PC-3 (cell line): Measurements from ENCODE around the gene NR1H4. TPM values are rescaled to one million over a fixed set of nuclear protein-coding genes. Genes with fewer than 3 reads are reported as not detected.

Experiments
- ATAC-seq: fragments of 200-7000 bp; cut with Tn5 transposase; 2 replicates; pipeline ENCODE4 v1.9.1; 2020; ENCODE audit warnings: mild to moderate bottlenecking, moderate library complexity
- BruUV-seq: library from RNA; stranded (reverse); fragments of 400-500 nt; replicated peaks from 2 replicates; lab custom pipeline; 2021; lab: Mats Ljungman, UMichigan
- CTCF ChIA-PET: fragments of 300-600 bp; sonication (Branson Sonifier 250); formaldehyde crosslinking; loops from one replicate; lab custom pipeline; 2022; ENCODE audit warnings: antibody characterized with exemption; lab: Charles Lee
- POLR2A ChIA-PET: fragments of 300-600 bp; sonication (Branson Sonifier 250); formaldehyde crosslinking; loops from one replicate; lab custom pipeline; 2022; ENCODE audit warnings: antibody characterized with exemption; ENCODE audit not compliant: unreplicated experiment; lab: Charles Lee
- DNase-seq: peaks from one replicate; pipeline ENCODE4 v3.0.0-alpha.2; 2015
- H2AFZ ChIP-seq: fragments of 300-600 bp; sonication (generic); 2 replicates; pipeline ENCODE4 v1.6.0; 2016; ENCODE audit warnings: antibody characterized with exemption, low read length
- H3F3A ChIP-seq: fragments of 300-600 bp; sonication (generic); one replicate; pipeline ENCODE4 v1.6.0; 2017; ENCODE audit warnings: antibody characterized with exemption, low read length, control low read depth, mild to moderate bottlenecking; ENCODE audit not compliant: unreplicated experiment
- H3K27ac ChIP-seq: fragments of 300-600 bp; sonication (generic); 2 replicates; pipeline ENCODE4 v1.5.1; 2016; ENCODE audit warnings: mild to moderate bottlenecking, low read length
- H3K27me3 ChIP-seq: fragments of 300-600 bp; sonication (generic); 2 replicates; pipeline ENCODE4 v1.6.1; 2016; ENCODE audit warnings: low read length, mixed read lengths
- H3K36me3 ChIP-seq: fragments of 300-600 bp; sonication (generic); 2 replicates; pipeline ENCODE4 v1.6.1; 2016; ENCODE audit warnings: low read depth, mixed run types, low read length, mixed read lengths
- H3K4me1 ChIP-seq: fragments of 300-600 bp; sonication (generic); 2 replicates; pipeline ENCODE4 v1.5.1; 2016; ENCODE audit warnings: low read length; ENCODE audit not compliant: insufficient read depth
- H3K4me2 ChIP-seq: fragments of 300-600 bp; sonication (generic); 2 replicates; pipeline ENCODE4 v1.6.0; 2016; ENCODE audit warnings: low read length
- H3K4me3 ChIP-seq: fragments of 300-600 bp; sonication (generic); 2 replicates; pipeline ENCODE4 v1.5.1; 2016; ENCODE audit warnings: mild to moderate bottlenecking, low read length, mixed read lengths
- H3K79me2 ChIP-seq: fragments of 300-600 bp; sonication (generic); 2 replicates; pipeline ENCODE4 v1.6.1; 2017; ENCODE audit warnings: low read length, mixed read lengths
- H3K9ac ChIP-seq: fragments of 300-600 bp; sonication (generic); 2 replicates; pipeline ENCODE4 v1.6.0; 2016; ENCODE audit warnings: mild to moderate bottlenecking, low read length
- H3K9me2 ChIP-seq: fragments of 300-600 bp; sonication (generic); replicated peaks from 2 replicates; pipeline ENCODE4 v1.6.1; 2016; ENCODE audit warnings: mixed run types, low read length, mixed read lengths
- H3K9me3 ChIP-seq: fragments of 300-600 bp; sonication (generic); 2 replicates; pipeline ENCODE4 v1.6.1; 2016; ENCODE audit warnings: low read length, mixed read lengths
- H4K20me1 ChIP-seq: fragments of 300-600 bp; sonication (generic); 2 replicates; pipeline ENCODE4 v1.6.1; 2016; ENCODE audit warnings: low read length, mixed read lengths
- EZH2 ChIP-seq: fragments of 300-600 bp; sonication (generic); IDR thresholded peaks from one replicate; pipeline ENCODE4 v1.6.1; 2017; ENCODE audit warnings: antibody characterized with exemption, mild to moderate bottlenecking, low read length; ENCODE audit not compliant: unreplicated experiment
- EZH2phosphoT487 ChIP-seq: fragments of 300-600 bp; sonication (generic); IDR thresholded peaks from 2 replicates; pipeline ENCODE4 v1.6.1; 2018; ENCODE audit warnings: mild to moderate bottlenecking, antibody characterized with exemption, low read length, borderline replicate concordance
- intact Hi-C: fragments of 100-400 bp; cut with micrococcal nuclease; formaldehyde crosslinking; loops from 2 replicates; pipeline ENCODE4 v1.9.0; 2023
- total RNA-seq: library from RNA; depleted of rRNA; stranded (reverse); fragments of >200 nt; gene quantifications from 2 replicates; pipeline ENCODE4 v1.2.3, GENCODE V29; 2014
- TF ChIP-seq, protein P1 (sequence below): fragments of 300-600 bp; sonication (generic); conservative IDR thresholded peaks from 2 replicates; pipeline ENCODE4 v1.5.1; 2017; ENCODE audit warnings: antibody characterized with exemption, low read depth, mild to moderate bottlenecking, low read length

NR1H4 gene
- total RNA-seq, 1 experiment from 2014 or later, result not detected

DNA sequence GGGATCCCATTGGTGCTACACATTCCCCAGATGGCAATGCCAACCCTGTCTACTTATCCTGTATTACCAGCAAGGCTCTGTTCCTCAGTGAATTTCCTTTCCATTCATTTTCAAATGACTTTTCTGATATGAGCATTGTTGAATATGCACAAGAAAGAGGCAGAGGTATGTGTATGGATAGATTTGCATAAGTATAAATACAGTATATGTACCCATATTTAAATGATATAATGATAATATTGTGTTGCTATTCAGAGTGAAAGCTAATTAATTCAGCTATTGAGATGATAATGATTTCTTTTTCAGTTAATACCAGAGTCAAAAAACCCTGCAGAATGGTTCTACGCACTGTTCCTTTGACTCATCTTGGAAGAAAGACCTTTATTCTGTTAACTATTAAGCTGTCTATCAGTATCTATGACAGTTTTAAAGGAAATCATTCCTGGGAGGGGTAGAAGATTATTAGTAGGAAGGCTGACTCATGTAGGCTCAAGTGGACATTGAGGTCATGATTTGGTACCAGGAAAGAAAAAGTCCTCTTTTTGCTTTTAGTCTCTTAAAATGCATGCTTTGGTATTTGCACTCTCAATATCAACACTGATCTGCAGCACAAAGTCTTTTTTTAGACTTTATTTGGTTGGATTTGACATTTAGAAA, 54.9 kb downstream of the NR1H4 start:
- ChIA-PET CTCF (no interaction called here), POLR2A (no interaction called here)
- TF ChIP-seq EZH2phosphoT487 (no peak), EZH2 (no peak)
- TF ChIP-seq, protein P1, sequence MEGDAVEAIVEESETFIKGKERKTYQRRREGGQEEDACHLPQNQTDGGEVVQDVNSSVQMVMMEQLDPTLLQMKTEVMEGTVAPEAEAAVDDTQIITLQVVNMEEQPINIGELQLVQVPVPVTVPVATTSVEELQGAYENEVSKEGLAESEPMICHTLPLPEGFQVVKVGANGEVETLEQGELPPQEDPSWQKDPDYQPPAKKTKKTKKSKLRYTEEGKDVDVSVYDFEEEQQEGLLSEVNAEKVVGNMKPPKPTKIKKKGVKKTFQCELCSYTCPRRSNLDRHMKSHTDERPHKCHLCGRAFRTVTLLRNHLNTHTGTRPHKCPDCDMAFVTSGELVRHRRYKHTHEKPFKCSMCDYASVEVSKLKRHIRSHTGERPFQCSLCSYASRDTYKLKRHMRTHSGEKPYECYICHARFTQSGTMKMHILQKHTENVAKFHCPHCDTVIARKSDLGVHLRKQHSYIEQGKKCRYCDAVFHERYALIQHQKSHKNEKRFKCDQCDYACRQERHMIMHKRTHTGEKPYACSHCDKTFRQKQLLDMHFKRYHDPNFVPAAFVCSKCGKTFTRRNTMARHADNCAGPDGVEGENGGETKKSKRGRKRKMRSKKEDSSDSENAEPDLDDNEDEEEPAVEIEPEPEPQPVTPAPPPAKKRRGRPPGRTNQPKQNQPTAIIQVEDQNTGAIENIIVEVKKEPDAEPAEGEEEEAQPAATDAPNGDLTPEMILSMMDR, result no peak
- BruUV-seq, result no TSS peak
- Histone ChIP-seq H3K9me2 (no peaks in the 10 kb centered on the region), H3K4me2 (no peak overlapping the region), H3K79me2 (no peaks in the 10 kb centered on the region), H3K9me3 (no peaks in the 10 kb centered on the region), H3K4me3 (no peak overlapping the region), H3K27me3 (peaks cover 65% of the 10 kb centered on the region), H3K27ac (no peak overlapping the region), H2AFZ (no peak overlapping the region), H3K9ac (no peak overlapping the region), H4K20me1 (no peaks in the 10 kb centered on the region), H3F3A (no peaks in the 10 kb centered on the region), H3K36me3 (no peaks in the 10 kb centered on the region), H3K4me1 (no peaks in the 10 kb centered on the region)
- DNase-seq (no peak), ATAC-seq (no peak)
- intact Hi-C loops, result no loop called here

GRCh38 chr12:100529756-100530350, 56.2 kb downstream of the NR1H4 start:
- no peak overlapping the region for H3K4me3 ChIP-seq
- H3K9me3 ChIP-seq, result no peaks in the 10 kb centered on the region
- ChIA-PET CTCF (no interaction called here), POLR2A (no interaction called here)
- H3K9me2 ChIP-seq, result no peaks in the 10 kb centered on the region
- no peak overlapping the region for H3K27ac ChIP-seq
- H2AFZ ChIP-seq, result no peak overlapping the region
- no peak for DNase-seq
- no TSS peak for BruUV-seq
- H3K4me2 ChIP-seq, result no peak overlapping the region
- no peaks in the 10 kb centered on the region for H3F3A ChIP-seq
- ATAC-seq, result no peak
- no peaks in the 10 kb centered on the region for H3K4me1 ChIP-seq
- no peaks in the 10 kb centered on the region for H3K79me2 ChIP-seq
- intact Hi-C loops, result no loop called here
- no peak overlapping the region for H3K9ac ChIP-seq
- no peaks in the 10 kb centered on the region for H3K36me3 ChIP-seq
- peaks cover 70% of the 10 kb centered on the region for H3K27me3 ChIP-seq
- no peaks in the 10 kb centered on the region for H4K20me1 ChIP-seq
- TF ChIP-seq EZH2, result no peak

GRCh38 chr12:100533376-100533775, 59.7 kb downstream of the NR1H4 start:
- Histone ChIP-seq H3K79me2 (no peaks in the 10 kb centered on the region), H3K4me3 (no peak overlapping the region), H3K27ac (no peak overlapping the region), H3K4me2 (no peak overlapping the region), H3K9me2 (no peaks in the 10 kb centered on the region), H3K4me1 (no peaks in the 10 kb centered on the region), H3K9me3 (no peaks in the 10 kb centered on the region), H3K9ac (no peak overlapping the region), H2AFZ (no peak overlapping the region), H3K36me3 (no peaks in the 10 kb centered on the region), H4K20me1 (no peaks in the 10 kb centered on the region), H3K27me3 (peaks cover 70% of the 10 kb centered on the region), H3F3A (no peaks in the 10 kb centered on the region)
- ChIA-PET CTCF (no interaction called here), POLR2A (no interaction called here)
- no peak for ATAC-seq
- no TSS peak for BruUV-seq
- DNase-seq, result no peak
- TF ChIP-seq, protein P1, result no peak
- TF ChIP-seq EZH2phosphoT487 (no peak), EZH2 (no peak)
- intact Hi-C loops, result no loop called here
